Left forelimb (tissue), 1 donor: Measurements from ENCODE around the gene ZNF667.
A peak's percentile ranks its signal among the peaks of the same experiment; 100 is the strongest.

Experiments
- DNase-seq: peaks from one replicate; pipeline ENCODE4 v3.0.0-alpha.2; 2018; ENCODE audit warnings: low spot score

ZNF667 gene

GRCh38 chr19:56476651-56477428 lies at the start of gene ZNF667:
TSS of gene ZNF667 (minus strand) at chr19:56477345. CDS start at chr19:56462370, 14,975 bp downstream.
- no peak for DNase-seq

GRCh38 chr19:56525214-56525860 lies 48.2 kb upstream of the ZNF667 start:
- no peak for DNase-seq

GRCh38 chr19:56508290-56508778 lies 31.2 kb upstream of the ZNF667 start:
- no peak for DNase-seq

GRCh38 chr19:56507446-56508289 lies 30.5 kb upstream of the ZNF667 start, which contains the start of gene ZNF471:
TSS of gene ZNF471 (plus strand) at chr19:56507855. CDS start at chr19:56511572, 3,717 bp downstream.
- DNase-seq: peak; percentile 99

GRCh38 chr19:56504581-56504980 lies 27.4 kb upstream of the ZNF667 start:
- no peak for DNase-seq

- no peak for DNase-seq
Measured at GRCh38 chr19:56491399-56491798, 14.3 kb upstream of the ZNF667 start.

GRCh38 chr19:56477429-56478338 lies 539 bp upstream of the ZNF667 start:
- DNase-seq: peak; percentile 97

- DNase-seq: no peak
Measured at GRCh38 chr19:56476093-56476492, 1.1 kb downstream of the ZNF667 start.

- DNase-seq: no peak
Measured at GRCh38 chr19:56474308-56474707, 2.8 kb downstream of the ZNF667 start.

- DNase-seq: no peak
Measured at GRCh38 chr19:56441206-56441792, 35.8 kb downstream of the ZNF667 start.

- no peak for DNase-seq
Measured at GRCh38 chr19:56423985-56424353, 53.2 kb downstream of the ZNF667 start.

- no peak for DNase-seq
Measured at GRCh38 chr19:56423276-56423984, 53.7 kb downstream of the ZNF667 start.

GRCh38 chr19:56405062-56405461 lies 72.1 kb downstream of the ZNF667 start:
- no peak for DNase-seq

GRCh38 chr19:56404705-56405056 lies 72.5 kb downstream of the ZNF667 start:
- no peak for DNase-seq

- DNase-seq: peak; percentile 98
Measured at GRCh38 chr19:56403764-56404704, 73.1 kb downstream of the ZNF667 start, which contains the start of gene ZNF583. TSS of gene ZNF583 (plus strand) at chr19:56404332. CDS start at chr19:56407115, 2,783 bp downstream.

GRCh38 chr19:56403261-56403660 lies 73.9 kb downstream of the ZNF667 start:
- DNase-seq: no peak

- no peak for DNase-seq
Measured at GRCh38 chr19:56400485-56400884, 76.7 kb downstream of the ZNF667 start.

- no peak for DNase-seq
Measured at GRCh38 chr19:56398809-56399208, 78.3 kb downstream of the ZNF667 start.
